GM19397 (cell line): ENCODE data around the gene RSAD2.

Source experiments
- ATAC-seq: cut with Tn5 transposase; IDR thresholded peaks from one replicate; pipeline ENCODE4 v1.9.1; 2021; ENCODE audit warnings: mild to moderate bottlenecking, moderate library complexity; ENCODE audit not compliant: unreplicated experiment

RSAD2 gene

GRCh38 chr2:6863792-6864191 lies 13.8 kb upstream of the RSAD2 start:
- no peak for ATAC-seq

- ATAC-seq = no peak
These were observed 13.3 kb upstream of the RSAD2 start for GRCh38 chr2:6864231-6864754.

- ATAC-seq = peak; percentile 28
These were observed 12.6 kb upstream of the RSAD2 start for GRCh38 chr2:6864923-6865345.

GRCh38 chr2:6865346-6866274 lies 12.0 kb upstream of the RSAD2 start, which contains the start of gene CMPK2:
Gene CMPK2, minus strand, starts transcription at chr2:6865907. Its CDS starts 211 bp downstream, at chr2:6865696.
- ATAC-seq = peak; percentile 76

GRCh38 chr2:6866275-6866671 lies 11.3 kb upstream of the RSAD2 start:
- ATAC-seq = peak; percentile 30

GRCh38 chr2:6866982-6867381 lies 10.6 kb upstream of the RSAD2 start:
- no peak for ATAC-seq

GRCh38 chr2:6872394-6872793 lies 5.2 kb upstream of the RSAD2 start:
- ATAC-seq = no peak

GRCh38 chr2:6874032-6874431 lies 3.5 kb upstream of the RSAD2 start:
- ATAC-seq = no peak

- ATAC-seq = no peak
These were observed 1.3 kb upstream of the RSAD2 start for GRCh38 chr2:6876309-6876708.

GRCh38 chr2:6878549-6878948 lies 972 bp downstream of the RSAD2 start:
- no peak for ATAC-seq

- no peak for ATAC-seq
These were observed 1.4 kb downstream of the RSAD2 start for GRCh38 chr2:6879011-6879410.

- ATAC-seq = no peak
These were observed 2.7 kb downstream of the RSAD2 start for GRCh38 chr2:6880200-6880733.

- ATAC-seq = no peak
These were observed 3.5 kb downstream of the RSAD2 start for GRCh38 chr2:6881046-6881445.

- ATAC-seq = no peak
These were observed 3.9 kb downstream of the RSAD2 start for GRCh38 chr2:6881516-6881915.

- no peak for ATAC-seq
These were observed 6.0 kb downstream of the RSAD2 start for GRCh38 chr2:6883448-6884122.

- ATAC-seq = no peak
These were observed 8.0 kb downstream of the RSAD2 start for GRCh38 chr2:6885551-6885950.

GRCh38 chr2:6885968-6886367 lies 8.4 kb downstream of the RSAD2 start:
- ATAC-seq = no peak

- ATAC-seq = no peak
These were observed 10.2 kb downstream of the RSAD2 start for GRCh38 chr2:6887751-6888192.

- ATAC-seq = no peak
These were observed 11.1 kb downstream of the RSAD2 start for GRCh38 chr2:6888724-6889123.

- no peak for ATAC-seq
These were observed 16.4 kb downstream of the RSAD2 start for GRCh38 chr2:6893876-6894482.
